ENCODE data around the gene ADCK2.

The ADCK2 gene

DNA sequence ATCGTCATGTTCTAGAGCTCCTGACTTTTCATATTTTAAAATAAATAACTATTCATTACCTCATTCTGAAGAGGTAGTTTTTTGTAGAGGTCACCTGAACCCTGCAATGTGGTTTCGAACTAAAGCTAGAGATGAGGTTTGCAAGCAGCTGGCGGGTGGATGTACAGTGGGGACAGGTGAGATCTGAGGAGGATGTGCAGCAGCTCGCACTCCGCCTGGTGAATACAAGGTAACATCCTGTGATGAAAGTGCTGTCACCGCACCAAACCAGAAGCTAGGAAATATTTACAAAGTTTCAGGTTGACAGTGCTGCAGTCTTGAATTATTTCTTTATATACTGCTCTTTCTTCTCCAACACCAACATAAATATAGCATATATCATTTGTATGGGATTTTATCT lies 50.3 kb downstream of the ADCK2 start:
- no peak for TF ChIP-seq ZFX (IDR thresholded peaks at IDR 0.05)
- TF ChIP-seq CTCF (conservative IDR thresholded peaks at IDR 0.05) = no peak
- no peak overlapping the region for H3K27ac ChIP-seq

- TF ChIP-seq ZFX (IDR thresholded peaks at IDR 0.05) = no peak
- TF ChIP-seq CTCF (conservative IDR thresholded peaks at IDR 0.05) = no peak
- no peak overlapping the region for H3K27ac ChIP-seq
Measured at GRCh38 chr7:140723574-140723973, 50.8 kb downstream of the ADCK2 start.

- TF ChIP-seq ZFX (IDR thresholded peaks at IDR 0.05) (no peak), CTCF (conservative IDR thresholded peaks at IDR 0.05) (no peak)
- no peak overlapping the region for H3K27ac ChIP-seq
Measured at GRCh38 chr7:140724706-140725105, 52.0 kb downstream of the ADCK2 start.

DNA sequence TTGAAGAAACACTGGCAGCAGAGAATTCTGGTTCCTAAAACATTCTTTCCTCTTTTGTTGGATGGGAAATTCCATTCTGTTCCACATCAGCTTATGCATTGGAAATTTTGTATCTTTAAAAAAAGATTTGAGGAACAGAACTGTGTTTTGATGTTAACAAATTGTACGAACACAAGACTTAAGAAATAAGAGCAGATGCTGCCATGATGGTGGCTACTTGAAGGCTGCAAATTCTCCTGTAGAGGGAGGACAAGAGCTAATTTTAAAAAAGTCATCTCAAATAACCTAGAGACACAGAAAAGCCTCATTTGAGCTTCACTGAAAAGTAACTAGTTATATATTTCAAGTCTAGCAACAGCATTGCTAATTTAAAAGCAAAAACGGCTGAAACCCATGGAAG lies 53.5 kb downstream of the ADCK2 start:
- TF ChIP-seq CTCF (conservative IDR thresholded peaks at IDR 0.05) (peak; percentile 78), ZFX (IDR thresholded peaks at IDR 0.05) (no peak)
- no peak overlapping the region for H3K27ac ChIP-seq

GRCh38 chr7:140732416-140732815 lies 59.7 kb downstream of the ADCK2 start:
- TF ChIP-seq ZFX (IDR thresholded peaks at IDR 0.05) (no peak), CTCF (conservative IDR thresholded peaks at IDR 0.05) (no peak)

GRCh38 chr7:140734096-140734495 lies 61.4 kb downstream of the ADCK2 start:
- TF ChIP-seq ZFX (IDR thresholded peaks at IDR 0.05) (no peak), CTCF (conservative IDR thresholded peaks at IDR 0.05) (no peak)
- no peak overlapping the region for H3K27ac ChIP-seq

More at GRCh38 chr7:140732416-140732815, 59.7 kb downstream of the ADCK2 start:
- no peak overlapping the region for H3K27ac ChIP-seq

- no peak for TF ChIP-seq CTCF (conservative IDR thresholded peaks at IDR 0.05)
- no peak overlapping the region for H3K27ac ChIP-seq
Measured at GRCh38 chr7:140734729-140735128, 62.0 kb downstream of the ADCK2 start.

Data from C4-2B (cell line).